HG03521 (cell line): ENCODE data around the gene SPR.

ENCODE experiments used
- ATAC-seq: cut with Tn5 transposase; IDR thresholded peaks from one replicate; pipeline ENCODE4 v1.9.1; 2021; ENCODE audit warnings: mild to moderate bottlenecking, moderate library complexity; ENCODE audit not compliant: unreplicated experiment

Gene SPR

DNA sequence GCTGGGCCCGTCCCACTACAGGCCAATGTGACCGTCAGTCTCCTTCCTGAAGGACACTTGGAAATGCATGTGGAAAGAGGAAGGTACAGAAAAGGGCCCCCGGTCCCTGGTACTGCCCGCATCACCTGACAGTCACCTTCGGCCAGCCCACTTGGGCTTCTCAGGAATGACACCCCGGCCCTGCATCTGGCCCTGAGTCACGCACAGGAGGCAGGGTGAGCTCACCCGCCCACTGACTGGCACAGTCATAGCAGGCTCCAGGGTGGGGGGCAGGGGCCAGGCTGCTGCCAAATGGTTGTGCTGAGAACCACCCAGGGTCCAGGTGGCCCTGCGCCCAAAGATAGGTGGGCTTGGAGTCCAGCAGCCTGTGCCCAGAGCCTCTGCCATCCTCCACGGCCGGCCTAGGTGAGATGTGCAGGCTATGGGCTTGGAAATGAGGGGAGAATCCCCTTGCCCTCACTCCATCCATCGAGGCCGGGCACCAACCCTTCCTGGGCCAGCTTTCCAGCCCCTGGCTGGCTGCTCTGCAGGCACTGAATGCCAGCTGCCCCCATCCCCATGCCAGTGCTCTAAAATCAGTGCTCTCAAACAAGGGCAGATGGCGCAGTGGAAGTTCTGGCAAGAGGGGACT lies 44.2 kb downstream of the SPR start:
- no peak for ATAC-seq

DNA sequence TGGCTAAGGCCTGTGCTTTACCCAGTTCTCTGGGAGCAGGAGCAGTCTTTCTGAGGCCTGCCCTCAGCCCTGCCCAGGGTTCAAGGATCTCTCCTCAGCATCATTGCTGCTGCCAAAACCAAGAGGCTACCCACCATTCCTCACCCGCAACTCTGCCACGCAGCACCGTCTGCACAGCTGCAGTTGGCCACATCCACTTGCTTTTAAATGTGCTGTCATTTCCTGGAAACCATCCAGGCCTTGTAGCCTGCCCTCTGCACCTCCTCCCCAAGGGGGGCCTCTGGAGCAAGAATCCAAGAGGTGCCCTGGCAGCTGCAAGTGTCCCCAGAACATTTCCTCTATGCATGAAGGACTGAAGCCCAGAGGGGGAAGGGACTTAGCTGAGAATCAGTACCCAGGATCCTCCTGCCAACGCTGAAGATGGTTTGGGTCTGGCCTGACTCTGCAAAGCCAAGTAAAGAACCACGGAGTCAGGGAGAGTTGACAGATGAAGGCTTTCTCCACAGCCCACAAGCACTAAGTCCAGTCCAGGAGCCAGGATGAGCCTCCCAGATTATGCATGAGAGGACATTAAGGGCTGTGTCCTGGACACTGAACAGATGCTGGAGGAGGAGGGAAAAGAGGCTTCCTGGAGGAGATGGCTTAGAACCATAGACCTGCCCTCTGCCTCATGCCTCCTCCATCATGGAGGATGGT lies 45.0 kb downstream of the SPR start:
- ATAC-seq: no peak

DNA sequence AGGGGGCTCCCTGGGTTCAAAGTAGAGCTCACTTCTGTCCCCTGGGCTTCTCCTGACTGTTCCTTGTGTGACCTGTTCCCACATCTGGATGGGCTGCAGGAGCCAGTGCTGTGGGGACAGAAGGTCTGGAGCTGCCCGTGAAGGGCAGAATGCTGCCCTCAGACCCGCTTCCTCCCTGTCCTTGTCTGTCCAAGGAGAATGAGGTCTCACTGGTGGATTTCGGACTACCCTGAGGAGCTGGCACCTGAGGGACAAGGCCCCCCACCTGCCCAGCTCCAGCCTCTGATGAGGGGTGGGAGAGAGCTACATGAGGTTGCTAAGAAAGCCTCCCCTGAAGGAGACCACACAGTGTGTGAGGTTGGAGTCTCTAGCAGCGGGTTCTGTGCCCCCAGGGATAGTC lies 45.6 kb downstream of the SPR start:
- ATAC-seq: no peak

DNA sequence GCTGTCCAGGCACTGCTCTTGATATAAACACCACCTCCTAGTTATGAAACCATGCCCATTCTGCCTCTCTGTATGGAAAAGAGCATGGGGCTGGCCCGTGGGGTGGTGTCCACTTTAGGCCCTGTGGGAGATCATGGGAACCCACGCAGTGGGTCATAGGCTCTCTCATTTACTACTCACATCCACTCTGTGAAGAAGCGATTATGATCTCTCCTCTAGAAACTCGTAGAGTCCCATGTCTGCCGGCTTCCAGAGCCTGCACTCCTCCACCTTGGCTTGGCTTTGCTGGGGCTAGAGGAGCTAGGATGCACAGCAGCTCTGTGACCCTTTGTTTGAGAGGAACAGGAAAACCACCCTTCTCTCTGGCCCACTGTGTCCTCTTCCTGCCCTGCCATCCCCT lies 46.0 kb downstream of the SPR start:
- no peak for ATAC-seq

DNA sequence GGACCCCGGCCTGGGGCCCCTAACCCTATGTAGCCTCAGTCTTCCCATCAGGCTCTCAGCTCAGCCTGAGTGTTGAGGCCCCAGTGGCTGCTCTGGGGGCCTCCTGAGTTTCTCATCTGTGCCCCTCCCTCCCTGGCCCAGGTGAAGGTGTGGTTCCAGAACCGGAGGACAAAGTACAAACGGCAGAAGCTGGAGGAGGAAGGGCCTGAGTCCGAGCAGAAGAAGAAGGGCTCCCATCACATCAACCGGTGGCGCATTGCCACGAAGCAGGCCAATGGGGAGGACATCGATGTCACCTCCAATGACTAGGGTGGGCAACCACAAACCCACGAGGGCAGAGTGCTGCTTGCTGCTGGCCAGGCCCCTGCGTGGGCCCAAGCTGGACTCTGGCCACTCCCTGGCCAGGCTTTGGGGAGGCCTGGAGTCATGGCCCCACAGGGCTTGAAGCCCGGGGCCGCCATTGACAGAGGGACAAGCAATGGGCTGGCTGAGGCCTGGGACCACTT lies 46.5 kb downstream of the SPR start:
- no peak for ATAC-seq

DNA sequence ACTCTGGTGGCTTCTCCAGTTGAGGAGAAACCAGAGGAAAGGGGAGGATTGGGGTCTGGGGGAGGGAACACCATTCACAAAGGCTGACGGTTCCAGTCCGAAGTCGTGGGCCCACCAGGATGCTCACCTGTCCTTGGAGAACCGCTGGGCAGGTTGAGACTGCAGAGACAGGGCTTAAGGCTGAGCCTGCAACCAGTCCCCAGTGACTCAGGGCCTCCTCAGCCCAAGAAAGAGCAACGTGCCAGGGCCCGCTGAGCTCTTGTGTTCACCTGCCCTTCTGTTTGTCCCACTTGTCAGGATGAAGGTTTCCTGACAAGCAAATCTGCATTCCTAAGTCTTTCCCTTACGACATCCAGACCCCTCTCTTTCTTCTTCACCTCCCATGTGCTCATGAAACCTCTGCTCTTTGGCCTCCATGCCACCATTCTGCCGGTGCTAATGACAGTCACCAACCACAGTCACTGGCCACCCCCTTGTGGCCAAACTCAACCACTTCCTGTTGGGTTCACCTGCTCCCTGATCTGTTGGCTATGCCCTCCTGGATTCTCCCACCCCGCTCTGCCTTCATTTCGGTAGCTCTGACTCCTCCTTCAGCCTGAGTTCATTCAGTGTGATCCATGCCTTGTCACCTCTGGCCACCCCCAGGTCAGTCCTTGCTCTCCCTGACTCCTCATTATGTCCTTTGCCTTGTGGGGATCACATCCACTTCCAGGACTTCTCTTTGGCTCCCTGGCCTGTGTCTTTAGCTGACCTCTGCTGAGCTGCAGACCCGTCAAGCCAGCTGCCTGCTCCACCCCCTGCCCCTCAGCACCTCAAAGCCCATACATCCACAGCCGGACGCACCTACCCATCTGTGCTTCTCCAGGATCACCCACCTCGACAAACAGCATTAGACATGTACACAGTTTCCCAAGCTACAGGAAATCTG lies 47.7 kb downstream of the SPR start:
- peak; percentile 55 for ATAC-seq

DNA sequence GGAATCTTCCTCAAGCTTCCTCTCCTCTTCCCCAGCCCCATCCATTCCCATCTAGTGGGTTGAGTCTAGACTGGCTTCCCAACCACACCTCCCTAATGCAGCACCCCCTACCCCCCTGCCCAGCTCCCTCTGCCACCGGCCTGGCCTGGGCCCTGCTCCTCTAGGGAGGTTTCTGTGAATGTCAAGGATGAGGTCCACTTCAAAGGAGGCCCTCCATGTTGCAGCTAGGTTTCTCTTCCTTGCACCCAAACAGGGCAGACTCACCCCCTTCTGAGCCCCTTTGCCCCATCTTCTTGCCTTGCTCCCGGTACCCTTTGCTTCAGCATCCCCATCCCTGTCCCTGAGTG lies 48.4 kb downstream of the SPR start:
- ATAC-seq: no peak

DNA sequence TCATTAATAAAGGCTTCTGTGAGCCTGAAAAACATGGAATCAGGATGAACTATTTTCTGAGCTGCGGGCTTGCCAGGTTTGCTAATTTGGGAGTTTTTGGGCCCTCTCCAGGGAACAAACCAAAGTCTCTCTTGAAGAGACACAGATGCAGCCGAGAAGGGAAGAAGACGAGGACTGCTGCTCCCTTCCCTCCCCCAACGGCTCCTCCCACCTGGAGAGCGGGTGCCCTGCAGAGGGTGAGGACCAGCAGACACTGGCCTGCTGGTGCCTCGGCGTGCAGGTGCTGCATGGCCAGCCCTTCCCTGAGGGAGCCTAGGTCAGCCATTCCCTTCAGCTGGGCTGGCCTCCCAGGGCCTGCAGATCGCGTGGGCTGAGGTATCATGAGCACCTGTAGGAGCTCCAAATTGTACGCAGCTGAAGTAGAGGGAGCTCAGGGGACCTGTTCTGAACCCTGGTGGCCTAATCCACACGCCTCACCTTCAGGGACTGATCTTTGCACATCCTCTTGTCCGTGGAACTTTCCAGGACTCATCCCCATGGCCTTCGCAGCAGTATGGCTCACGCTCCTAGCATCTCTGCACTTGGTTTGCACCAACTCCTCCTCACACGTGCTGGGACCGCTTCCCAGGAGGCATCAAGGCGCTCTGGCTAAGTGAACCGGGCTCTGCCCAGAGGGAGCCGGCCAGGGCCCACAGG lies 49.6 kb downstream of the SPR start:
- no peak for ATAC-seq

DNA sequence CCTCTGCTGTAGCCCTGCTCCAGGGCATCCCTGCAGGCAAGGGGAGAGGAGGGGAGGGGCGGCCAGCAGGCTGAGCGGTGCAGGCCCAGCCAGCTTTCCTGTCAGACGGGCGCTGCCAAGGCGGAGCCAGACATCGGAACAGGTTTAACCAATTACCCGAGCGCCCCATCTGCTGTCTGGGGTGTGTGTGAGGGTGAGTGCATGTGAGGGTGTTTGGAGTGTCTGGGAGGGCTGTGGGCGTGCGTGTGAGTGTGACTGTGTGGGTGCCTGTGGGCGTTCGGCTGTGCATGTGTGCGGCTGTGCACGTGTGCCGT lies 50.1 kb downstream of the SPR start:
- no peak for ATAC-seq

DNA sequence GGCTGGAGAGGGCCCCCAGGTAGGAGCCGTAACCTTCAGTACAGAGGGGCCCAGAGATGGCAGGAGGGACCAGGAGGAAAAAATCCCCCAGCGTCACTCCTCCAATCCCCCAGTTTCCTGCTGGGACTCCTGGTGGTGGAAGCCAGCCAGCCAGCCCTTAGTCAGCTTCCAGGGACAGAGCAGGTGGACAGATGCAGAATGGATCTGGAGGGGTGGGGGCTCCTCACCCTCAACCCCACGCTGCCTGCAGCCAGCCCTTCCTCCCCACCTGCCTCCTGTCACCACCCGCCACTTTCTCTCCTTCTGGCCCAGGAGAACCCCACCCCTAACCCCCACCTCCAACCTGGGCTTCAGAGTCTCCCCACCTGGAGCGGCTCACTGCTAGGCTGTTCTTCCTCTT lies 51.2 kb downstream of the SPR start:
- no peak for ATAC-seq

DNA sequence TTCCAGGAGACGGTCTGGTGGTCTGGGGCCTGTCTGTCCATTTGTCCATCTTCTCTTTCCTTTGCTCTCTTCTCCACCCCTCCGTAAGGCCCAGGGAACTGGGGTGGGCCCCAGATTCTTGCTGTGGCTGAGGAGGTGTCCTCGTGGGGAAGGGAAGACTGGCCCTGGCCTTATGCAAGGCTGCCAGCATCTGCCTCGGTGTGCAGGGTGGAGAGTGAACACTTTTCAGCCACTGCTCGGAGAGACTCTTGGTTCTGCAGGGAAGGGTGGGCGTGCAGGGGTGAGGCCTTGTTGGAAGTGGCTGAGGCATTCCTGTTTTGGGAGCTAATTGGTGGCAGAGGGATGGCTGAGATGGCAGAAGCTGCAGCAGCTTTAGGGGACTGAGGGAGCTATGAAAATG lies 53.2 kb downstream of the SPR start:
- no peak for ATAC-seq

DNA sequence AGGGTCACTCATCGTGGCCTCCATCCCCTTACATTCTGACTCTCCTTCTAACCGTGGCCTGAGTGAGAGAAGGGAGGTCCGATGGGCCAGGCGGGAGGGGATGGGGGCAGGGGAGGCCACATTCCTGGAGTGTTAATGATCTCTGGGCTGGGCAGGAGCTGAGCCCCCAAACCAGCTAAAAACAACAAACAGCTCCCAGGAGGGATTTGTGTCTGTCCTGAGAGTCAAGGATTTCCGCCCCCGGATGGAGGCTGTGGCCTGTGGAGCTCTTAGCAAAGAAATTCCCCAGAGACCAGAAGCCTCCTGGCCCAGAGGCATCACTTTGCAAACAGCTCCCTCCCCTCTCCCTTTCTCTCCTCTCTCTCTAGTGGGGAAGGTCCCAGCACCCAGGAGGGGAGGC lies 53.6 kb downstream of the SPR start:
- ATAC-seq: no peak
